ENCODE results near the gene PTMA.
A peak's percentile ranks its signal among the peaks of the same experiment; 100 is the strongest.
"Not testable (repeated sequence)": the region's sequence is repeated elsewhere in the genome, so short reads cannot be mapped to it uniquely, and the experiment has no call there.

PTMA gene

DNA sequence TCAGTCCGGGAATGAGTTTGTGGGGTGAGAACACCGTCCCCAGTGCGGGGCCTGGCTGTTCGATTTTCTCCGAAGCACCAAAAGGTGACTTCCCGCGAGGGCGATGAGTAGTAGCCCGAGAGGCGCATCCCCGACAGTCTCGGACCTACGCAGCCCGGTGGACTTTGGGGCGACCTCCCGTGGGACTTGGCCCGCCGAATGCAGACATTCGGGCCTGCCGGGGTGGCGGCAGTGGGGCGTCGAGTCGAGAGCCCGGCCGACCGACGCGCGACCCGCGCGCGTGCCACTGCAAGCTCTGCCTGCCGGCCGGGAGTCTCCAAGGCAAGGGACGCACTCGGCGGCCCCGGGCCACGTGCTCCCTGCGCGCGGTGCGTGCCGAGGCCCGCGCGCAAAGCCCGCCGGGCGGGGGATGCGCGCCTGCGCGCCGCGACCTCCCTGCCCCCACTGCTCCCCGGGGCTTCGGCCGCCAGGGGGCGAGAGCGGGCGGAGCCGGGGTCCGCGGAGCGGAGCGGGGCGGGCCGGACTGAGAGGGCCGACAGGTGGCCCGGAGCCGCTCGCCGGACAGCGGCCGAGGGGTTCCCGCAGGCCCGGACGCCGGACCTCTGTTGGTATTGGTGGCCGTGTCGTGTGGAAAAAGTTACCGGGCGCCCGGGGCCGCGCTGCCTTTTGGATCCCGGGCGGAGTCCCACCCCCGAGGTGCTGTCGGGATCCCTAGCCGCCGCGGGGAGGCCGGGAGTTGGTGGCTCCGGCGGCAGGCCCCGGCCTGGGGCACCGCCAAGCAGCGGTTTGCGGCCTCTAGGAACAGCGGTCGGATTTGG lies 1.9 kb downstream of the PTMA start:
- peak; percentile 8 for ATAC-seq
- TF ChIP-seq BACH2 (CRISPR knock-in tag; IDR thresholded peaks at IDR 0.05; ENCODE audit: borderline replicate concordance) (0 out of 2 replicates have a peak, but pooled peaks have one; percentile 27), SNAI2 (CRISPR knock-in tag; IDR thresholded peaks at IDR 0.05) (peak; percentile 83; the same call in 1 of the 2 replicates), CSDC2 (CRISPR knock-in tag; IDR thresholded peaks at IDR 0.05) (0 out of 2 replicates have a peak, but pooled peaks have one; percentile 66), ARNTL (CRISPR knock-in tag; IDR thresholded peaks at IDR 0.05; ENCODE audit: borderline replicate concordance, low read depth) (no peak), ZFP3 (CRISPR knock-in tag; IDR thresholded peaks at IDR 0.05) (peak; percentile 68; the same call in 1 of the 2 replicates), ISL1 (CRISPR knock-in tag; IDR thresholded peaks at IDR 0.05) (no peak)

DNA sequence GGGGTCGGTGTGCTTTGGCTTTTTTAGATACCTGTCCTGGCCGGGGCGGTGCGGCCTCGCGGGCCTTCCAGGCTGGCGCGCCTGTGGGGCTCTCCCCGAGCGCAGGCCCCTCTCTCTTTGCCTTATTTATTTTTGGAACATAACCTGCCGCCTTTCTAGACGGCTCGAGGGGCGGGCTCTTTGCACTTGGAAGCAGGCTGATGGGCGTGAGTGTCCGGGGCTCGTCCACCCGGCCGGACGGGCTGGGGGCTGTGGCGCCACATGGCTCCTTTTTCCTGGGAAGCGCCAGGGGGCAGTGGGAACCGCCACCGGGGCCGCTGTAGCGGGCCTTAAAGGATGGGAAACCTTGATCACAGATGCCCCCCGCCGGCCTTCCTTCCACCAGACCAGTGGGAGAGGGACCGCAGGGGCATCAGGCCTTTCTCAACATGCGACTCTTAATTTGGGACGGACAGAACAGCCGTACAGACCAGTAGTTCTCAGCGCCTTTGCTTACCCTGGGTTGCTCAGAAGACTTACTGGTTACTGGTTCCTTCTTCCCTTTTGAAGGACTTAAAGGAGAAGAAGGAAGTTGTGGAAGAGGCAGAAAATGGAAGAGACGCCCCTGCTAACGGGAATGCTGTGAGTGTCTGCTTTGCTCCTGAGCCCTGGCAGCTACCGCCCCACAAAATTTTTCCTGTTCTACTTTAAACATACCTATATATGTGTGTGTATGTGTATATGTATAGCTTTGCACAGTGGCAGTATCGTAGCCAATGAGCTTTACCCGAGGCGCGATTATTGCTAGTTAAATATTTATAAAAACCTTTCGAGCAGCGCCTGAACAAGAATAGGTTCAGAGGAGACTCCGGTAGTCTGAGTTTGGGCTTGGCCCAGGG lies 2.7 kb downstream of the PTMA start:
- no peak for ATAC-seq
- TF ChIP-seq ZFP3 (CRISPR knock-in tag; IDR thresholded peaks at IDR 0.05): no peak
- no peak for TF ChIP-seq RARB (CRISPR knock-in tag; IDR thresholded peaks at IDR 0.05)
- TF ChIP-seq, protein P1, sequence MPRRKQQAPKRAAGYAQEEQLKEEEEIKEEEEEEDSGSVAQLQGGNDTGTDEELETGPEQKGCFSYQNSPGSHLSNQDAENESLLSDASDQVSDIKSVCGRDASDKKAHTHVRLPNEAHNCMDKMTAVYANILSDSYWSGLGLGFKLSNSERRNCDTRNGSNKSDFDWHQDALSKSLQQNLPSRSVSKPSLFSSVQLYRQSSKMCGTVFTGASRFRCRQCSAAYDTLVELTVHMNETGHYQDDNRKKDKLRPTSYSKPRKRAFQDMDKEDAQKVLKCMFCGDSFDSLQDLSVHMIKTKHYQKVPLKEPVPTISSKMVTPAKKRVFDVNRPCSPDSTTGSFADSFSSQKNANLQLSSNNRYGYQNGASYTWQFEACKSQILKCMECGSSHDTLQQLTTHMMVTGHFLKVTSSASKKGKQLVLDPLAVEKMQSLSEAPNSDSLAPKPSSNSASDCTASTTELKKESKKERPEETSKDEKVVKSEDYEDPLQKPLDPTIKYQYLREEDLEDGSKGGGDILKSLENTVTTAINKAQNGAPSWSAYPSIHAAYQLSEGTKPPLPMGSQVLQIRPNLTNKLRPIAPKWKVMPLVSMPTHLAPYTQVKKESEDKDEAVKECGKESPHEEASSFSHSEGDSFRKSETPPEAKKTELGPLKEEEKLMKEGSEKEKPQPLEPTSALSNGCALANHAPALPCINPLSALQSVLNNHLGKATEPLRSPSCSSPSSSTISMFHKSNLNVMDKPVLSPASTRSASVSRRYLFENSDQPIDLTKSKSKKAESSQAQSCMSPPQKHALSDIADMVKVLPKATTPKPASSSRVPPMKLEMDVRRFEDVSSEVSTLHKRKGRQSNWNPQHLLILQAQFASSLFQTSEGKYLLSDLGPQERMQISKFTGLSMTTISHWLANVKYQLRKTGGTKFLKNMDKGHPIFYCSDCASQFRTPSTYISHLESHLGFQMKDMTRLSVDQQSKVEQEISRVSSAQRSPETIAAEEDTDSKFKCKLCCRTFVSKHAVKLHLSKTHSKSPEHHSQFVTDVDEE (CRISPR knock-in tag; IDR thresholded peaks at IDR 0.05): no peak
- no peak for TF ChIP-seq ZNF8 (CRISPR knock-in tag; IDR thresholded peaks at IDR 0.05)
- no peak for TF ChIP-seq CSDC2 (CRISPR knock-in tag; IDR thresholded peaks at IDR 0.05)
- no peak for TF ChIP-seq ZC3H10 (CRISPR knock-in tag; IDR thresholded peaks at IDR 0.05)
- no peak for TF ChIP-seq TOX (CRISPR knock-in tag; IDR thresholded peaks at IDR 0.05; ENCODE audit: borderline replicate concordance)
- no peak for TF ChIP-seq OSR1 (CRISPR knock-in tag; IDR thresholded peaks at IDR 0.05)
- no peak for TF ChIP-seq SNAI2 (CRISPR knock-in tag; IDR thresholded peaks at IDR 0.05)

DNA sequence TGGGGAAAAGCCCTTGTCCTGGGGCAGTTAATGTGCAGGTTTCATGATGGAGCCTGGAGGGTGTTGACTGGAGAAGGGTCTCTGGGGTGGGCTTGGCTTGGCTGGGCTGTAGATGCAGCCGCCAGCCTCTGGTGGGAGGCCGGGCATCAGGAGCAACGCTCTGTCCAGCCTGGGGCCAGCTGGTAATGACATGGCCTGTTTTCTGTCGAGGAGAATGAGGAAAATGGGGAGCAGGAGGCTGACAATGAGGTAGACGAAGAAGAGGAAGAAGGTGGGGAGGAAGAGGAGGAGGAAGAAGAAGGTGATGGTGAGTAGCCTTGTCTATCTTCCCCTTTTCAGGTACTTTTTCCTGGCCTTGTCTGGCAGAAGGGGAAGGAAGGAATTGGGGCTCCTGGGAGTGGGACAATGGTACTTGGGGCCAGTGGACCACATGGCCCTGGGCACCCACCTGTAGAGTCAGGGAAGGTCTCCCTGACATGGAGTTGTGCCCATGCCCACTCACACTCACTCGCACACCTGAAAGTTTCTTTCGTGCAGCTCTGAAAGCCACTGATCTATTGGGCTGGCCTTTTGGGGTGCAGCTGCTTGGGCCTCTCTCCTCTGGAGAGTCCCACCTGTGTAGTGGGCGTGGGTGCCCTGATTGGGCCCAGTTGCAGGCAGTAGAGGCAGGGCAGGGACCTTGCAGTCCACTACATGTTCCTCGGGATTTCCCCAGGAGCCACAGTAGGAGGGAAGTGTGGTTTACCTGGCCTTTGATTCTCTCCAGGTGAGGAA lies 3.5 kb downstream of the PTMA start:
- TF ChIP-seq SNAI2 (CRISPR knock-in tag; IDR thresholded peaks at IDR 0.05) (no peak), CSDC2 (CRISPR knock-in tag; IDR thresholded peaks at IDR 0.05) (no peak), ZNF565 (CRISPR knock-in tag; conservative IDR thresholded peaks at IDR 0.05; ENCODE audit: low read depth) (no peak), ARNTL (CRISPR knock-in tag; IDR thresholded peaks at IDR 0.05; ENCODE audit: borderline replicate concordance, low read depth) (no peak), ZFP3 (CRISPR knock-in tag; IDR thresholded peaks at IDR 0.05) (no peak), ISL1 (CRISPR knock-in tag; IDR thresholded peaks at IDR 0.05) (no peak), ZC3H10 (CRISPR knock-in tag; IDR thresholded peaks at IDR 0.05) (no peak)
- TF ChIP-seq, protein P1 (CRISPR knock-in tag; IDR thresholded peaks at IDR 0.05): no peak
- TF ChIP-seq, protein P2, sequence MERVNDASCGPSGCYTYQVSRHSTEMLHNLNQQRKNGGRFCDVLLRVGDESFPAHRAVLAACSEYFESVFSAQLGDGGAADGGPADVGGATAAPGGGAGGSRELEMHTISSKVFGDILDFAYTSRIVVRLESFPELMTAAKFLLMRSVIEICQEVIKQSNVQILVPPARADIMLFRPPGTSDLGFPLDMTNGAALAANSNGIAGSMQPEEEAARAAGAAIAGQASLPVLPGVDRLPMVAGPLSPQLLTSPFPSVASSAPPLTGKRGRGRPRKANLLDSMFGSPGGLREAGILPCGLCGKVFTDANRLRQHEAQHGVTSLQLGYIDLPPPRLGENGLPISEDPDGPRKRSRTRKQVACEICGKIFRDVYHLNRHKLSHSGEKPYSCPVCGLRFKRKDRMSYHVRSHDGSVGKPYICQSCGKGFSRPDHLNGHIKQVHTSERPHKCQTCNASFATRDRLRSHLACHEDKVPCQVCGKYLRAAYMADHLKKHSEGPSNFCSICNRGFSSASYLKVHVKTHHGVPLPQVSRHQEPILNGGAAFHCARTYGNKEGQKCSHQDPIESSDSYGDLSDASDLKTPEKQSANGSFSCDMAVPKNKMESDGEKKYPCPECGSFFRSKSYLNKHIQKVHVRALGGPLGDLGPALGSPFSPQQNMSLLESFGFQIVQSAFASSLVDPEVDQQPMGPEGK (CRISPR knock-in tag; IDR thresholded peaks at IDR 0.05; ENCODE audit: borderline replicate concordance): no peak
- no peak for ATAC-seq

DNA sequence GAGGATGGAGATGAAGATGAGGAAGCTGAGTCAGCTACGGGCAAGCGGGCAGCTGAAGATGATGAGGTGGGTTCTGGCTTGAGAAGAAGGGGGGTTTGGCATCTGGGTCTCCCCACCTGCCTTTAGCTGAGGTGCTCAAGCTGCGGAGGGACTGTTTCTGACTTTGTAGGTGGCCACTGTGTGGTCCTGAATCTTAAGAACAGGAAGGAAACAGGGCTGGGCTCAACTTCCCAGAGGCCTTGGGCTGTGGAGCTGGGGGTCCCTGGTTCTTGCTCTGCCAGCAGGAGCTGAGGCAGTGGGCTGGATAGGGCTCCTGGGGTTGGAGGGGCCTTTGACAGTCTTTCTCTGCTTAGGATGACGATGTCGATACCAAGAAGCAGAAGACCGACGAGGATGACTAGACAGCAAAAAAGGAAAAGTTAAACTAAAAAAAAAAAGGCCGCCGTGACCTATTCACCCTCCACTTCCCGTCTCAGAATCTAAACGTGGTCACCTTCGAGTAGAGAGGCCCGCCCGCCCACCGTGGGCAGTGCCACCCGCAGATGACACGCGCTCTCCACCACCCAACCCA lies 4.2 kb downstream of the PTMA start:
- ATAC-seq: not testable (repeated sequence)

DNA sequence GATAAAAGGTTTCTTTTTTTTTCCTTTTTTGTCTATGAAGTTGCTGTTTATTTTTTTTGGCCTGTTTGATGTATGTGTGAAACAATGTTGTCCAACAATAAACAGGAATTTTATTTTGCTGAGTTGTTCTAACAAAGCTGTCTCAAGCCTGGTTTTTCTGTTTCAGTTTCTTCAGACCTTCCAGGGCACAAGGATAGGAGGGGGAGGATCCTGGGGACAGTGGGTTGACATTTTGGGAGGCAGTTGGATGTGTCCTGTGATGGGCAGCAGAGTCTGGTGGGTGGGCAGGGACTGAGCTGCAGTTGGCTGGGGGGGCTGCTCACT lies 5.0 kb downstream of the PTMA start:
- ATAC-seq: not testable (repeated sequence)
